Activated naive CD4-positive, alpha-beta T cell (primary cell): Measurements from ENCODE around the gene JMJD4.

Experiments used
- DNase-seq, 4 experiments: peaks; one replicate each; lab custom pipeline; 2025; lab: John Stamatoyannopoulos, UW

The JMJD4 gene

GRCh38 chr1:227749916-227750710 lies 15.0 kb upstream of the JMJD4 start:
- no peak for DNase-seq

- no peak for DNase-seq
Measured at GRCh38 chr1:227749225-227749624, 14.1 kb upstream of the JMJD4 start.

GRCh38 chr1:227748496-227749182 lies 13.5 kb upstream of the JMJD4 start:
- no peak for DNase-seq

- DNase-seq: no peak
Measured at GRCh38 chr1:227747948-227748495, 12.9 kb upstream of the JMJD4 start.

GRCh38 chr1:227747382-227747781 lies 12.3 kb upstream of the JMJD4 start:
- DNase-seq: no peak

GRCh38 chr1:227746676-227747075 lies 11.6 kb upstream of the JMJD4 start:
- no peak for DNase-seq

GRCh38 chr1:227745568-227746265 lies 10.6 kb upstream of the JMJD4 start:
- DNase-seq: no peak

GRCh38 chr1:227744668-227745067 lies 9.6 kb upstream of the JMJD4 start:
- no peak for DNase-seq

GRCh38 chr1:227742738-227743715 lies 7.9 kb upstream of the JMJD4 start:
- no peak for DNase-seq

GRCh38 chr1:227741166-227741870 lies 6.2 kb upstream of the JMJD4 start:
- DNase-seq: no peak

GRCh38 chr1:227740401-227740960 lies 5.4 kb upstream of the JMJD4 start:
- no peak for DNase-seq

GRCh38 chr1:227739636-227740035 lies 4.5 kb upstream of the JMJD4 start:
- DNase-seq: no peak

- DNase-seq: no peak
Measured at GRCh38 chr1:227738820-227739219, 3.7 kb upstream of the JMJD4 start.

GRCh38 chr1:227736814-227737432 lies 1.8 kb upstream of the JMJD4 start:
- no peak for DNase-seq

GRCh38 chr1:227735539-227736285 lies 610 bp upstream of the JMJD4 start:
- DNase-seq: no peak

GRCh38 chr1:227734546-227734855 lies 601 bp downstream of the JMJD4 start:
- no peak for DNase-seq

GRCh38 chr1:227733751-227734545 lies 1.2 kb downstream of the JMJD4 start:
- DNase-seq: no peak

- no peak for DNase-seq
Measured at GRCh38 chr1:227733309-227733705, 1.8 kb downstream of the JMJD4 start.
